HEK293 (cell line): ENCODE measurements around the gene COPG2.

Experiments used
- CTCF ChIA-PET: fragments of 350-600 bp; formaldehyde crosslinking; extraction: SDS; loops from one replicate; lab custom pipeline; 2021; ENCODE audit warnings: antibody characterized with exemption; lab: Yijun Ruan, JAX
- POLR2A ChIA-PET: fragments of 300-600 bp; formaldehyde crosslinking; extraction: SDS; loops from one replicate; lab custom pipeline; 2020; ENCODE audit warnings: antibody characterized with exemption, inconsistent platforms; lab: Yijun Ruan, JAX
- H3K27ac ChIP-seq: fragments of 200-500 bp; sonication (Bioruptor generic); 2 replicates; pipeline ENCODE4 v1.5.1; 2014; ENCODE audit warnings: low read depth, low read length, control low read depth, inconsistent platforms; ENCODE audit errors: extremely low read depth
- H3K36me3 ChIP-seq, 2 experiments: fragments of 200-500 bp in 1 of 2; sonication (Bioruptor generic) in 1 of 2; 1 replicate in 1 of 2; 2 replicates in 1 of 2; pipeline ENCODE4 v1.5.1; 2014 to 2017; ENCODE audit warnings: inconsistent platforms in 2 of 2, low read length in 2 of 2; ENCODE audit not compliant: control insufficient read depth in 2 of 2, insufficient read depth in 1 of 2
- H3K4me1 ChIP-seq: fragments of 200-500 bp; sonication (Bioruptor generic); 2 replicates; pipeline ENCODE4 v1.5.1; 2014; ENCODE audit warnings: mild to moderate bottlenecking, low read length, inconsistent platforms; ENCODE audit not compliant: control insufficient read depth, insufficient read depth
- H3K4me3 ChIP-seq: 2 replicates; pipeline ENCODE4 v1.5.1; 2011; ENCODE audit warnings: low read depth, mild to moderate bottlenecking, control low read depth, low read length, moderate library complexity
- H3K9me3 ChIP-seq: fragments of 200-500 bp; sonication (Bioruptor generic); 2 replicates; pipeline ENCODE4 v1.5.1; 2014; ENCODE audit warnings: low read depth, low read length, inconsistent platforms; ENCODE audit not compliant: control insufficient read depth, insufficient read depth
- BCL11A ChIP-seq: fragments of 450-650 bp; formaldehyde crosslinking; IDR thresholded peaks from 2 replicates; pipeline ENCODE4 v1.5.1; 2016; ENCODE audit warnings: low read depth, missing biosample characterization, missing genetic modification characterization
- FEZF1 ChIP-seq: fragments of 450-650 bp; formaldehyde crosslinking; IDR thresholded peaks from 2 replicates; pipeline ENCODE4 v1.5.1; 2016; ENCODE audit warnings: missing biosample characterization, missing genetic modification characterization
- GLIS1 ChIP-seq: fragments of 450-650 bp; formaldehyde crosslinking; IDR thresholded peaks from 2 replicates; pipeline ENCODE4 v1.5.1; 2016; ENCODE audit warnings: missing biosample characterization, missing genetic modification characterization
- GLIS2 ChIP-seq: fragments of 450-650 bp; formaldehyde crosslinking; IDR thresholded peaks from 2 replicates; pipeline ENCODE4 v1.5.1; 2016; ENCODE audit warnings: missing biosample characterization, missing genetic modification characterization
- IKZF3 ChIP-seq: fragments of 450-650 bp; IDR thresholded peaks from 2 replicates; pipeline ENCODE4 v1.5.0; 2018; ENCODE audit warnings: missing biosample characterization, mild to moderate bottlenecking, missing genetic modification characterization, moderate library complexity
- KLF1 ChIP-seq: fragments of 450-650 bp; formaldehyde crosslinking; IDR thresholded peaks from 2 replicates; pipeline ENCODE4 v1.5.1; 2016; ENCODE audit warnings: missing biosample characterization, missing genetic modification characterization
- KLF8 ChIP-seq: fragments of 450-650 bp; formaldehyde crosslinking; IDR thresholded peaks from 2 replicates; pipeline ENCODE4 v1.5.1; 2016; ENCODE audit warnings: missing biosample characterization, missing genetic modification characterization
- SCRT1 ChIP-seq: fragments of 450-650 bp; formaldehyde crosslinking; IDR thresholded peaks from 2 replicates; pipeline ENCODE4 v1.5.1; 2016; ENCODE audit warnings: missing biosample characterization, missing genetic modification characterization, borderline replicate concordance
- SETDB1 ChIP-seq: IDR thresholded peaks from one replicate; pipeline ENCODE4 v1.6.1; 2017; ENCODE audit warnings: mild to moderate bottlenecking, low read length, moderate library complexity, mixed read lengths; ENCODE audit not compliant: insufficient read length
- TCF7L2 ChIP-seq: IDR thresholded peaks from 2 replicates; pipeline ENCODE4 v1.6.1; 2011; ENCODE audit warnings: low read depth, mild to moderate bottlenecking, inconsistent platforms, low read length, moderate library complexity, borderline replicate concordance
- ZFP37 ChIP-seq: fragments of 450-650 bp; formaldehyde crosslinking; IDR thresholded peaks from 2 replicates; pipeline ENCODE4 v1.5.1; 2016; ENCODE audit warnings: missing biosample characterization, missing genetic modification characterization
- ZFP41 ChIP-seq: fragments of 450-650 bp; formaldehyde crosslinking; IDR thresholded peaks from 2 replicates; pipeline ENCODE4 v1.5.1; 2016; ENCODE audit warnings: missing biosample characterization, missing genetic modification characterization, borderline replicate concordance
- ZNF10 ChIP-seq: fragments of 450-650 bp; formaldehyde crosslinking; IDR thresholded peaks from 2 replicates; pipeline ENCODE4 v1.5.1; 2017; ENCODE audit warnings: missing biosample characterization, missing genetic modification characterization
- ZNF121 ChIP-seq: fragments of 450-650 bp; formaldehyde crosslinking; IDR thresholded peaks from 2 replicates; pipeline ENCODE4 v1.5.1; 2016; ENCODE audit warnings: missing biosample characterization, missing genetic modification characterization
- ZNF184 ChIP-seq: fragments of 450-650 bp; IDR thresholded peaks from 2 replicates; pipeline ENCODE4 v1.5.1; 2018; ENCODE audit warnings: missing biosample characterization, mild to moderate bottlenecking, missing genetic modification characterization
- ZNF211 ChIP-seq: fragments of 450-650 bp; formaldehyde crosslinking; IDR thresholded peaks from 2 replicates; pipeline ENCODE4 v1.5.1; 2016; ENCODE audit warnings: low read depth, missing biosample characterization, missing genetic modification characterization
- ZNF223 ChIP-seq: fragments of 450-650 bp; formaldehyde crosslinking; IDR thresholded peaks from 2 replicates; pipeline ENCODE4 v1.5.1; 2016; ENCODE audit warnings: missing biosample characterization, missing genetic modification characterization
- ZNF24 ChIP-seq: fragments of 450-650 bp; formaldehyde crosslinking; IDR thresholded peaks from 2 replicates; pipeline ENCODE4 v1.5.1; 2016; ENCODE audit warnings: missing biosample characterization, missing genetic modification characterization
- ZNF302 ChIP-seq: fragments of 450-650 bp; formaldehyde crosslinking; IDR thresholded peaks from 2 replicates; pipeline ENCODE4 v1.5.1; 2016; ENCODE audit warnings: missing biosample characterization, missing genetic modification characterization, low read depth
- ZNF311 ChIP-seq: fragments of 450-650 bp; formaldehyde crosslinking; IDR thresholded peaks from 2 replicates; pipeline ENCODE4 v1.5.1; 2017; ENCODE audit warnings: missing biosample characterization, missing genetic modification characterization, borderline replicate concordance
- ZNF335 ChIP-seq: fragments of 450-650 bp; formaldehyde crosslinking; conservative IDR thresholded peaks from 2 replicates; pipeline ENCODE4 v1.5.1; 2016; ENCODE audit warnings: missing biosample characterization, missing genetic modification characterization
- ZNF350 ChIP-seq: fragments of 450-650 bp; formaldehyde crosslinking; IDR thresholded peaks from 2 replicates; pipeline ENCODE4 v1.5.0; 2017; ENCODE audit warnings: missing biosample characterization, mild to moderate bottlenecking, missing genetic modification characterization
- ZNF366 ChIP-seq: fragments of 450-650 bp; formaldehyde crosslinking; conservative IDR thresholded peaks from 2 replicates; pipeline ENCODE4 v1.5.1; 2016; ENCODE audit warnings: missing biosample characterization, missing genetic modification characterization
- ZNF394 ChIP-seq: fragments of 450-650 bp; formaldehyde crosslinking; IDR thresholded peaks from 2 replicates; pipeline ENCODE4 v1.5.1; 2016; ENCODE audit warnings: missing biosample characterization, missing genetic modification characterization, mild to moderate bottlenecking, moderate library complexity, borderline replicate concordance
- ZNF433 ChIP-seq: fragments of 450-650 bp; formaldehyde crosslinking; IDR thresholded peaks from 2 replicates; pipeline ENCODE4 v1.5.1; 2016; ENCODE audit warnings: missing biosample characterization, missing genetic modification characterization, low read depth
- ZNF558 ChIP-seq: fragments of 450-650 bp; formaldehyde crosslinking; IDR thresholded peaks from 2 replicates; pipeline ENCODE4 v1.5.1; 2016; ENCODE audit warnings: missing biosample characterization, missing genetic modification characterization
- ZNF664 ChIP-seq: fragments of 450-650 bp; formaldehyde crosslinking; IDR thresholded peaks from 2 replicates; pipeline ENCODE4 v1.5.1; 2016; ENCODE audit warnings: missing biosample characterization, missing genetic modification characterization
- ZNF670 ChIP-seq: fragments of 450-650 bp; formaldehyde crosslinking; IDR thresholded peaks from 2 replicates; pipeline ENCODE4 v1.5.1; 2016; ENCODE audit warnings: missing biosample characterization, missing genetic modification characterization, low read depth
- TF ChIP-seq, protein P1 (sequence below): fragments of 450-650 bp; formaldehyde crosslinking; IDR thresholded peaks from 2 replicates; pipeline ENCODE4 v1.5.1; 2016; ENCODE audit warnings: missing biosample characterization, missing genetic modification characterization
- TF ChIP-seq, protein P2 (sequence below): fragments of 450-650 bp; formaldehyde crosslinking; IDR thresholded peaks from 2 replicates; pipeline ENCODE4; 2016; ENCODE audit warnings: missing biosample characterization, missing genetic modification characterization
- TF ChIP-seq, protein P3 (sequence below): IDR thresholded peaks from 2 replicates; pipeline ENCODE4 v1.6.1; 2011; ENCODE audit warnings: mild to moderate bottlenecking, low read depth, low read length, borderline replicate concordance

The COPG2 gene

DNA sequence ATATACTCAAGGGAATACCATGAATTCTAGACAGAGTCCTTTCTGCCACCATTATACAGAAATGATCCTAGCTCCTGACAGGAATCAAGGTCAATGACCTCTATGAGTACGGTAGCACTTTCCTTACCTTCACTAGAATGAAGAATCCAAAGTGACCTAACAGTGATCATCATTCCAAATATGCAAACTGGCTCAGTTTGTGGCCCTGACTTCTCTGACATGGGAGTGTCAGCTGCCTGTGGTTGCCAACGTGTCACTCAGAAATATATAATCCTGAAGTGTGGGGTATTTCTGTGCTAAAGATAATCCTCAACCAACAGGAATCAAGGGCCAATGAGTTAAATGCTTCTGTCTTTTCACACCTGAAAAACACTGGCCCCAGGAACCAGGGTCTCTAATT, 45.7 kb downstream of the COPG2 start:
- no peak overlapping the region for H3K4me3 ChIP-seq
- H3K9me3 ChIP-seq = no peaks in the 10 kb centered on the region
- no peak for TF ChIP-seq ZNF335 (tag by site-specific recombination)
- no peak for TF ChIP-seq ZNF223 (tag by site-specific recombination)
- no peak for TF ChIP-seq FEZF1 (tag by site-specific recombination)
- no peak for TF ChIP-seq ZNF184 (tag by site-specific recombination)
- no peak for TF ChIP-seq GLIS1 (tag by site-specific recombination)
- TF ChIP-seq ZNF394 (tag by site-specific recombination) = no peak
- ChIA-PET CTCF (no interaction called here), POLR2A (no interaction called here)
- H3K36me3 ChIP-seq = no peaks in the 10 kb centered on the region
- H3K4me1 ChIP-seq = no peaks in the 10 kb centered on the region
- no peak overlapping the region for H3K27ac ChIP-seq

DNA sequence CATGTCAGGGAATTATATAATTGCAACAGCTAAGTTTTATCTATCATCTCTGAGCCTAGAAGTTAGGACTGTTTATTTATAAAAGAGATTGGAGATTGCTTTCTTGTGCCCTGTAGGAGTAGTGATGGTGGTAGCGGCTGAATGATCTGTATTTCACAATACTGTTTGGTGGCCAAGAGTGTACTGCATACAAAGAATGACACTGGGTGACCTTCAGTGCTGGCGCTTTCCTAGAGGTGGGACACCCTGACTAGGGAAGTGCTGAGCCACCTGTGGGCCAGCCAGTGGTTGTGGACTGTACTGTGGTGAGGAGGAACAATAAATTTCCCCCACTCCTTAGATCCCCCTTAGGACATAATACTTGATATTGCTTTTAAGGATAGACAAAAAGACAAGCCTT, 53.0 kb downstream of the COPG2 start:
- Histone ChIP-seq H3K4me1 (no peaks in the 10 kb centered on the region), H3K36me3 (peaks cover 3 to 27% of the 10 kb centered on the region in 2 experiments; a peak in 2 of 3 replicates), H3K9me3 (no peaks in the 10 kb centered on the region), H3K4me3 (no peak overlapping the region), H3K27ac (no peak overlapping the region)
- POLR2A ChIA-PET = no interaction called here
- TF ChIP-seq TCF7L2 (no peak), ZNF664 (tag by site-specific recombination) (no peak), SETDB1 (no peak), BCL11A (tag by site-specific recombination) (no peak), SCRT1 (no peak), ZNF24 (tag by site-specific recombination) (no peak), ZNF311 (no peak), ZNF558 (tag by site-specific recombination) (no peak), ZNF211 (tag by site-specific recombination) (no peak), ZNF10 (tag by site-specific recombination) (no peak), ZNF366 (no peak), KLF1 (tag by site-specific recombination) (no peak), ZFP41 (tag by site-specific recombination) (no peak)
- TF ChIP-seq, protein P1, sequence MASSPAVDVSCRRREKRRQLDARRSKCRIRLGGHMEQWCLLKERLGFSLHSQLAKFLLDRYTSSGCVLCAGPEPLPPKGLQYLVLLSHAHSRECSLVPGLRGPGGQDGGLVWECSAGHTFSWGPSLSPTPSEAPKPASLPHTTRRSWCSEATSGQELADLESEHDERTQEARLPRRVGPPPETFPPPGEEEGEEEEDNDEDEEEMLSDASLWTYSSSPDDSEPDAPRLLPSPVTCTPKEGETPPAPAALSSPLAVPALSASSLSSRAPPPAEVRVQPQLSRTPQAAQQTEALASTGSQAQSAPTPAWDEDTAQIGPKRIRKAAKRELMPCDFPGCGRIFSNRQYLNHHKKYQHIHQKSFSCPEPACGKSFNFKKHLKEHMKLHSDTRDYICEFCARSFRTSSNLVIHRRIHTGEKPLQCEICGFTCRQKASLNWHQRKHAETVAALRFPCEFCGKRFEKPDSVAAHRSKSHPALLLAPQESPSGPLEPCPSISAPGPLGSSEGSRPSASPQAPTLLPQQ (tag by site-specific recombination) = no peak
- CTCF ChIA-PET = interaction anchor here (0.7 kb wide), 1 partner anchor 341 kb away, joined by 3 read pairs; no protein-coding TSS in a partner anchor

DNA sequence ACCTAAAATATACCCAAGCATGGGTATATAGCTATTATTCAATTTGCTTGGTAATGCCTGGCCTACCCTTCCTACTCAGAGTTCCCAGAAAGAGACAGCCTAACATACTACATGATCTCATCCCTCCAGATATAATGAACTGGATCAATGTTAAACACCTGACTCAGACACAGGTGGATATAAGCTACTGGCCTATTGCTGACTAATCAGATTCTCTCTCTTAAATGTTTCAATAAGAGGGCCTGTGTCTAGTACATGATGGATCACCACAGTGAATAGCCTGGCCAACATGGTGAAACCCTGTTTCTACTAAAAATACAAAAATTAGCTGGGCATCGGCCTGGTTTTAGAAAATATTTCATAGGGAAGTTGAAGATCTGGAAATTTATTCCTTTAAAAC, 54.1 kb downstream of the COPG2 start:
- Histone ChIP-seq H3K36me3 (peaks cover 4 to 34% of the 10 kb centered on the region in 2 experiments; a peak in 2 of 3 replicates), H3K9me3 (no peaks in the 10 kb centered on the region), H3K4me1 (no peaks in the 10 kb centered on the region), H3K4me3 (no peak overlapping the region), H3K27ac (no peak overlapping the region)
- ChIA-PET POLR2A (no interaction called here), CTCF (no interaction called here)
- TF ChIP-seq ZNF121 (tag by site-specific recombination) (no peak), IKZF3 (tag by site-specific recombination) (no peak), ZNF433 (tag by site-specific recombination) (no peak), KLF8 (tag by site-specific recombination) (no peak), ZNF302 (tag by site-specific recombination) (no peak), ZNF350 (tag by site-specific recombination) (no peak), GLIS2 (tag by site-specific recombination) (no peak), ZFP37 (tag by site-specific recombination) (no peak), ZNF670 (tag by site-specific recombination) (no peak)
- TF ChIP-seq, protein P2, sequence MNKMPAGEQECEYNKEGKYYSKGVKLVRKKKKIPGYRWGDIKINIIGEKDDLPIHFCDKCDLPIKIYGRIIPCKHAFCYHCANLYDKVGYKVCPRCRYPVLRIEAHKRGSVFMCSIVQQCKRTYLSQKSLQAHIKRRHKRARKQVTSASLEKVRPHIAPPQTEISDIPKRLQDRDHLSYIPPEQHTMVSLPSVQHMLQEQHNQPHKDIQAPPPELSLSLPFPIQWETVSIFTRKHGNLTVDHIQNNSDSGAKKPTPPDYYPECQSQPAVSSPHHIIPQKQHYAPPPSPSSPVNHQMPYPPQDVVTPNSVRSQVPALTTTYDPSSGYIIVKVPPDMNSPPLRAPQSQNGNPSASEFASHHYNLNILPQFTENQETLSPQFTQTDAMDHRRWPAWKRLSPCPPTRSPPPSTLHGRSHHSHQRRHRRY (tag by site-specific recombination) = no peak
- TF ChIP-seq, protein P3, sequence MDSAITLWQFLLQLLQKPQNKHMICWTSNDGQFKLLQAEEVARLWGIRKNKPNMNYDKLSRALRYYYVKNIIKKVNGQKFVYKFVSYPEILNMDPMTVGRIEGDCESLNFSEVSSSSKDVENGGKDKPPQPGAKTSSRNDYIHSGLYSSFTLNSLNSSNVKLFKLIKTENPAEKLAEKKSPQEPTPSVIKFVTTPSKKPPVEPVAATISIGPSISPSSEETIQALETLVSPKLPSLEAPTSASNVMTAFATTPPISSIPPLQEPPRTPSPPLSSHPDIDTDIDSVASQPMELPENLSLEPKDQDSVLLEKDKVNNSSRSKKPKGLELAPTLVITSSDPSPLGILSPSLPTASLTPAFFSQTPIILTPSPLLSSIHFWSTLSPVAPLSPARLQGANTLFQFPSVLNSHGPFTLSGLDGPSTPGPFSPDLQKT = no peak
